SW 1271 (cell line): ENCODE measurements around the gene TNFRSF14.

Experiments
- DNase-seq, 2 experiments: peaks; one replicate each; lab custom pipeline; 2025; lab: John Stamatoyannopoulos, UW

The TNFRSF14 gene

GRCh38 chr1:2523891-2524609 is 32.1 kb upstream of the TNFRSF14 start:
- no peak for DNase-seq

GRCh38 chr1:2525572-2525919 is 30.6 kb upstream of the TNFRSF14 start:
- DNase-seq, result no peak

- DNase-seq, result peak; percentile 31 to 73
Observed at GRCh38 chr1:2525920-2526823, 30.0 kb upstream of the TNFRSF14 start, which contains the start of gene PANK4. PANK4 (minus strand) TSS chr1:2526596; CDS start chr1:2526587, 9 bp downstream.

- DNase-seq, result no peak
Observed at GRCh38 chr1:2526824-2527555, 29.2 kb upstream of the TNFRSF14 start.

- DNase-seq, result no peak
Observed at GRCh38 chr1:2527556-2527860, 28.7 kb upstream of the TNFRSF14 start.

- DNase-seq, result no peak
Observed at GRCh38 chr1:2528016-2528415, 28.2 kb upstream of the TNFRSF14 start.

GRCh38 chr1:2528611-2528965 is 27.6 kb upstream of the TNFRSF14 start:
- DNase-seq, result no peak

GRCh38 chr1:2528966-2529783 is 27.0 kb upstream of the TNFRSF14 start:
- DNase-seq, result no peak

- DNase-seq, result no peak
Observed at GRCh38 chr1:2529784-2530512, 26.2 kb upstream of the TNFRSF14 start, which contains the start of gene HES5. HES5 (minus strand) TSS chr1:2530263; CDS start chr1:2530164, 99 bp downstream.

- DNase-seq, result no peak
Observed at GRCh38 chr1:2530513-2531361, 25.4 kb upstream of the TNFRSF14 start.

GRCh38 chr1:2532485-2533160 is 23.5 kb upstream of the TNFRSF14 start:
- no peak for DNase-seq

GRCh38 chr1:2533365-2533764 is 22.8 kb upstream of the TNFRSF14 start:
- no peak for DNase-seq

- no peak for DNase-seq
Observed at GRCh38 chr1:2534315-2534686, 21.9 kb upstream of the TNFRSF14 start.

- peak in 1 of 2 experiments; percentile 25 for DNase-seq
Observed at GRCh38 chr1:2534687-2535441, 21.3 kb upstream of the TNFRSF14 start.

- DNase-seq, result no peak
Observed at GRCh38 chr1:2535455-2535854, 20.7 kb upstream of the TNFRSF14 start.

- no peak for DNase-seq
Observed at GRCh38 chr1:2535981-2536380, 20.2 kb upstream of the TNFRSF14 start.

GRCh38 chr1:2537784-2538115 is 18.4 kb upstream of the TNFRSF14 start:
- DNase-seq, result no peak

GRCh38 chr1:2538376-2538775 is 17.8 kb upstream of the TNFRSF14 start:
- DNase-seq, result no peak

- DNase-seq, result no peak
Observed at GRCh38 chr1:2538872-2539271, 17.3 kb upstream of the TNFRSF14 start.
